NK-92 (cell line): ENCODE measurements around the gene PCSK5.
"Not testable (repeated sequence)": the region's sequence is repeated elsewhere in the genome, so short reads cannot be mapped to it uniquely, and the experiment has no call there.

ENCODE experiments used
- DNase-seq: peaks from one replicate; lab custom pipeline; 2025; ENCODE audit not compliant: unreplicated experiment; lab: John Stamatoyannopoulos, UW

Gene PCSK5

GRCh38 chr9:76296561-76297310 lies 406.3 kb downstream of the PCSK5 start:
- DNase-seq = no peak

DNA sequence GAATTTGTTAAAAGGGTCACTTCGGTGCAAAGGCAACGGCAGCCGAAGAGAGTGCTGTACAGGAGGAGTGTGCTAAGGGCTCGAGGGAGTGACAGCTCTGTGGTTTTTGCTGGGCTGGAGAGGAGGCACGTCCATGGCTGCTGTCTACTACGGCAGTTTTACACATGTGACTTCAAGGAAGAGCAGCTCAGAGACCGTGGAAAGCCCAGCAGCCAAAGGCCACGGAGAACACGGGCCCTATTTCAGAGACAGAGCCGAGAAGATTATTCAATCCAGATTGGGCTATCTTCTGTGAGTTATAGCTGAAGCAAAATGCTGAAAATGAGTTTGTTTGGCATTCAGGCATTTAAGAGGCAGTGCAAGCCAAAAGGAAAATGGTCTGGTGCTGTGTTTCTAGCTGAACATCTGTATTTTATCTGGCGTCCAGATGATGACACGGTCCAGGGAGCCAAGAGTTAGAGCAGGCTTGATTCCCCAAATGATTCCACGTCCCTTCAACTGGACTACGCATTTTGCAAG lies 407.3 kb downstream of the PCSK5 start:
- no peak for DNase-seq

DNA sequence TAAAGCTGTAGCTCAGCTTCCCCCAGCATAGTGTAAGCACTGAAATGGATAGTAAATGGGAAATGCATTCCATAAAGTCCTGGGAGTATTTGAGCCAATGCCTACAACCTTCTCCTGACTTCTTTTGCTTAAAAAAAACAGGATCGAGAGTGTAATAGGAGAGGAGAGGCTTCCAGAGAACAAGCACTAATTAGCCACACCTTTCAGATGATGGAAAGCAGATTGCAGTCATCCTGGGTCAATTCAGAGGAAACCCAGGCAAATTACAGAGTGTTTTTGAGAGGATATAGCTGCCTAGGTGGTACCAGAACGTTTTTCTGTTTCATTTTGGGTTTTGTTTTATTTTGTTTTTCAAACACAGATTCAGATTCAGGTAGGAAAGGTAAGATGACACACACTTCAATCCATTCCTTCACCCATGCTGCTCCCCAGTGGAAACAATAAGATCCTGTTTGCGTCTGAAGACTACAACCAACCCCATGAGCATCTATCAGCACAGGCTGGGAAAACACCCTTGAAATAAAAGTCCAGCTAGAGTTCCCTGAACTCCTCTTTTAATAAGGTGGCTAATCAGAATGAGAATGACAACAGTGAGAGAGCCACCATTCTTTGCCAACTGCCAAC lies 408.2 kb downstream of the PCSK5 start:
- no peak for DNase-seq

GRCh38 chr9:76302543-76302942 lies 412.1 kb downstream of the PCSK5 start:
- DNase-seq = no peak

GRCh38 chr9:76302947-76303550 lies 412.6 kb downstream of the PCSK5 start:
- DNase-seq = no peak

GRCh38 chr9:76307047-76307446 lies 416.6 kb downstream of the PCSK5 start:
- not testable (repeated sequence) for DNase-seq

GRCh38 chr9:76310577-76310976 lies 420.1 kb downstream of the PCSK5 start:
- DNase-seq = no peak

DNA sequence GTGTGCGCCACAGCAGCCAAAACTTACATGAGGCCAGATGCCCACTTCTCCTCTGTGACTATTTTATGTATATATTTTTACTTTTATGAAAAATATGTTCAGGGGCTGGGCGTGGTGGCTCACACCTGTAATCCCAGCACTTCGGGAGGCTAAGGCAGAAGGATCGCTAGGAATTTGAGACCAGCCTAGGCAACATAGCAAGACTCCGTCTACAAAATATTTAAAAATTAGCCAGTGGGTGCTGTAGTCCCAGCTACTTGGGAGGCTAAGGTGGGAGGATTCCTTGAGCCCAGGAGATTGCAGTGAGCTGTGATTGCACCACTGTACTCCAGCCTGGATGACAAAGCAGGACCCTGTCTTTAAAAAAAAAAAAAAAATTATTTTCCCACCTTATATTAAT lies 420.5 kb downstream of the PCSK5 start:
- no peak for DNase-seq

DNA sequence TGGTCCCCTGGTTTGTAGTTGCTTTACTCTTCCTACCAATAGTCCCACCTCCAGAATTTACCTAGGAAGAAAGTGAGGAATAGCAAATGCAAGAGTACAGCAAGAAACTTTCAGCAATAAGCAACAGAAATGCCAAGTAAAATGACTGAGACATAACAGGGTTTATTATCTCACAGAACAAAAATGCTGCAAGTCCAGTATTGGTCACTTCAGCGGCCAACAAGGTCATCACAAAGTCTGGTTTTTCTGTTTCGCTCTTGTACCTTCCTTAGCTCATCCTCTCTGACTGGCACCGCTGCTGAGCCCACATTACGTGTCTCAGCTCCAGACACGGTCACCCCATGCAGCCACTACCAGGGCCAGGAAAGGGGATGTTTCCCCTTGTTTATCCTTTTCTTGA lies 421.1 kb downstream of the PCSK5 start:
- no peak for DNase-seq

GRCh38 chr9:76313771-76314170 lies 423.3 kb downstream of the PCSK5 start:
- no peak for DNase-seq

- no peak for DNase-seq
Observed at GRCh38 chr9:76314321-76314720, 423.8 kb downstream of the PCSK5 start.

DNA sequence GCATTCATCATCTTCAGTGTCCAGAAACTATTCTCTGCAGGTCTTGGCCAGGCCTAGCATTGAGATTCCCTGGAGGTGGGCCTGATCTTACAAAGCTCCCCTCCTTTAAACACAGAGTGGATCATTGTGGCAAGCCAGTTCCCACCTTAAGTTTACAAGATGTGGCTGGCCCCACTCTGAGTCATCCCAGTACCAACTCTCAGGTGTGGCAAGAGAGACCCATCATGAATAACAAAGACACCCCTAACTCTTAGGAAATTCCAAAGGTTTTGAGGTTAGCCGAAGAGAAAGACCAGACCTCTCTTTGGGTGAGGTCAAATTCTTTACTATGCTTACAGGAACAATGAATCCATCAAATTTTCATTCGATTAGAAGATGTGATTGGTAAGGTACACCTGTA lies 425.6 kb downstream of the PCSK5 start:
- no peak for DNase-seq

GRCh38 chr9:76319466-76319865 lies 429.0 kb downstream of the PCSK5 start:
- not testable (repeated sequence) for DNase-seq

- DNase-seq = no peak
Observed at GRCh38 chr9:76321195-76321828, 430.8 kb downstream of the PCSK5 start.

- no peak for DNase-seq
Observed at GRCh38 chr9:76322810-76323209, 432.3 kb downstream of the PCSK5 start.

- no peak for DNase-seq
Observed at GRCh38 chr9:76323490-76323889, 433.0 kb downstream of the PCSK5 start.

DNA sequence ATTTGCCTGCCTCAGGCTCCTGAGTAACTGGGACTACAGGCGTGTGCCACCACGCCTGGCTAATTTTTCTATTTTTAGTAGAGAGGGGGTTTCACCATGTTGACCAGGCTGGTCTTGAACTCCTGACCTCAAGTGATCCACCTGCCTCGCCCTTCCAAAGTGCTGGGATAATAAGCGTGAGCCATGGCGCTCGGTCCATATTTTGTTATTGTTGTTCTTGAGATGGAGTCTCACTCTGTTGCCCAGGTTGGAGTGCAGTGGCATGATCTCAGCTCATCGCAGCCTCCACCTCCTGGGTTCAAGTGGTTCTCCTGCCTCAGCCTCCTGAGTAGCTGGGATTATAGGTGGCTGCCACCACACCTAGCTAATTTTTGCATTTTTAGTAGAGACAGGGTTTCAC lies 433.6 kb downstream of the PCSK5 start:
- not testable (repeated sequence) for DNase-seq

- DNase-seq = no peak
Observed at GRCh38 chr9:76330034-76330433, 439.6 kb downstream of the PCSK5 start.

GRCh38 chr9:76333388-76333787 lies 442.9 kb downstream of the PCSK5 start:
- DNase-seq = no peak

DNA sequence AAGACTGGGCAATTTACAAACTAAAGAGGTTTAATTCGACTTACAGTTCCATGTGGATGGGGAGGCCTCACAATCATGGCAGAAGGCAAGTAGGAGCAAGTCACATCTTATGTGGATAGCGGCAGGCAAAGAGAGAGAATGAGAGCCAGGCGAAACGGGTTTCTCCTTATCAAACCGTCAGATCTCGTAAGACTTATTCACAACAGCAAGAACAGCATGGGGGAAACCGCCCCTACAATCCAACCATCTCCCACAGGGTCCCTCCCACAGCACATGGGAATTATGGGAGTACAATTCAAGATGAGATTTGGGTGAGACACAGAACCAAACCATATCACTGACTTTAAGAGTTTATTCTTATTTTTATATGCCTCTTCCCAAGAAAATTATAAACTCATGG lies 443.5 kb downstream of the PCSK5 start:
- no peak for DNase-seq

GRCh38 chr9:76336027-76336426 lies 445.6 kb downstream of the PCSK5 start:
- no peak for DNase-seq

- DNase-seq = no peak
Observed at GRCh38 chr9:76338418-76338817, 447.9 kb downstream of the PCSK5 start.
